Naive B cell (primary cell): Measurements from ENCODE around the gene BIRC7. TPM values are rescaled to one million over a fixed set of nuclear protein-coding genes. Genes with fewer than 3 reads are reported as not detected.

Experiments used
- ATAC-seq, 2 donors: fragments of 150-1000 bp; cut with Tn5 transposase; 2 replicates each; pipeline ENCODE4 v1.10.0; 2021; ENCODE audit warnings: low read depth in 2 of 2, mild to moderate bottlenecking in 2 of 2, moderate library complexity in 2 of 2
- DNase-seq: peaks from one replicate; pipeline ENCODE4 v3.0.0; 2022
- H3K27ac Mint-ChIP-seq, 6 donors: one replicate each; pipeline ENCODE4 v1.8.0; 2020 to 2022; ENCODE audit warnings: mild to moderate bottlenecking in 6 of 6, mixed read lengths in 6 of 6, moderate library complexity in 5 of 6, inconsistent platforms in 2 of 6
- H3K27me3 Mint-ChIP-seq, 3 donors: one replicate each; pipeline ENCODE4 v1.8.0; 2021 to 2022; ENCODE audit warnings: mixed read lengths in 3 of 3, mild to moderate bottlenecking in 1 of 3
- H3K36me3 Mint-ChIP-seq, 2 donors: one replicate each; pipeline ENCODE4 v1.8.0; 2020 to 2022; ENCODE audit warnings: mixed read lengths in 2 of 2, inconsistent platforms in 1 of 2, mild to moderate bottlenecking in 1 of 2
- H3K4me1 Mint-ChIP-seq, 3 donors: one replicate each; pipeline ENCODE4 v1.8.0; 2020 to 2022; ENCODE audit warnings: mixed read lengths in 3 of 3, inconsistent platforms in 1 of 3, mild to moderate bottlenecking in 1 of 3, moderate library complexity in 1 of 3
- H3K4me3 Mint-ChIP-seq, 8 donors: one replicate each; pipeline ENCODE4 v1.8.0; 2020 to 2022; ENCODE audit warnings: mild to moderate bottlenecking in 8 of 8, mixed read lengths in 8 of 8, moderate library complexity in 8 of 8, inconsistent platforms in 2 of 8
- H3K9me3 Mint-ChIP-seq, 7 donors: one replicate each; pipeline ENCODE4 v1.8.0; 2020 to 2022; ENCODE audit warnings: mixed read lengths in 7 of 7, mild to moderate bottlenecking in 5 of 7, inconsistent platforms in 2 of 7, moderate library complexity in 1 of 7
- polyA plus RNA-seq, 6 donors: library from polyadenylated mRNA; unstranded; fragments of 300-500 nt; fragmentation: Illumina TruSeq; gene quantifications; one replicate each; pipeline ENCODE4 v1.2.3, GENCODE V29; 2021; ENCODE audit warnings: low read depth in 6 of 6

The BIRC7 gene
- polyA plus RNA-seq, 6 donors from 2014 or later = not detected

DNA sequence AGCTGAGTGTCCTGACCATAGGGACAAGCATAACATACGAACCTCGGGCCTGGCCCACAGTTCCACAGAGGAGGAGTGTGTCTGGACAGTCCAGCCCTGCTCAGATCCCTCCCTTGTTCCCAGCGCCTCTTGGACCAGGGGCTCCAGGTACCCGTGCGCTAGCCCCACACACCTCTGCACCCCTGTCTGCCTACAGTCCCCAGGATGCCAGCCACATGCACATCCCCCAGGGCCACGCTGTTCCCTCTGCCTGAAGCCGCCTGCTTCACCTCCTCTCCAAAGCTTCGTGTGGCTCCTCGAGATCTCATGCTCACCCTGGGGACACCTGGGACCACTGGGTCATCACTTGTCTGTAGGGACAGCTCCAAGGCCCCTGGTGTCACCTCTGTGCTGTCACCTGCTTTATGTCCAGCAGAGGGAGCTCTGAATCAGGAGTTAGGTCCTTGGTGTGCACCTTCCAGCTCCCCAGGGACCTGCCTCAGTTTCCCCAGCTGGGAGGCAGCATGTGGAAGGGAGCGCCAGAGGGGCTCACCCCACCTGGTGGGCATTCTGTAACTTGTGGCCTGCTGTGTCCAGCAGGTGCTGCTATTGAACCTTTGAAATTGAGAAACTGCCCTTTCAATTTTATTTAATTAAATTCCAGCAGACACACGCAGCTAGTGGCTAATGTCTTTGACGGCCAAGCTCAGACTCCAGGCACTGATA, 12.4 kb upstream of the BIRC7 start:
- Mint-ChIP-seq H3K4me1 (peaks cover 0 to 1% (median 0%) of the 10 kb centered on the region in 3 donors), H3K27ac (no peak overlapping the region), H3K9me3 (no peaks in the 10 kb centered on the region), H3K27me3 (peaks cover 0 to 39% (median 21%) of the 10 kb centered on the region in 3 donors), H3K4me3 (peak overlapping the region in 1 of 8 donors; percentile 60), H3K36me3 (no peaks in the 10 kb centered on the region)
- peak; percentile 20 for DNase-seq
- peak; percentile 51 to 58 for ATAC-seq

DNA sequence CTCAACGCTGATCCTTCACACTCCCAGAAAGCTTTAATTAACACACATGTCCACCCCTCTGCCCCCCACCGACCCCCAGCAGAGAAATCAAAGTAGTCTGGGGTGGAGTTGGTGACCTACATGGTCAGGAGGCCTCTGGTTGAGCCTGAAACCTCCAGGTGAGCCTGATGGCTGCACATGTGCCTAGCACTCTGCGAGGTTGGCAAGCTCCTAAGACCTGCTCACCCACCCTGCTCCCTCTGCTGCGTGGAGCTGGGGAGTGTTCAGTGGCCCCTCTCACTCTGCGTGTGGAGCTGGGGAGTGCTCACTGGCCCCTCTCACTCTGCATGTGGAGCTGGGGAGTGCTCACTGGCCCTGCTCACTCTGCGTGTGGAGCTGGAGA, 11.9 kb upstream of the BIRC7 start:
- Mint-ChIP-seq H3K27ac (no peak overlapping the region), H3K36me3 (no peaks in the 10 kb centered on the region), H3K4me1 (peaks cover 0 to 1% (median 0%) of the 10 kb centered on the region in 3 donors), H3K27me3 (peaks cover 0 to 44% (median 23%) of the 10 kb centered on the region in 3 donors), H3K4me3 (no peak overlapping the region), H3K9me3 (no peaks in the 10 kb centered on the region)
- ATAC-seq (no peak), DNase-seq (no peak)

DNA sequence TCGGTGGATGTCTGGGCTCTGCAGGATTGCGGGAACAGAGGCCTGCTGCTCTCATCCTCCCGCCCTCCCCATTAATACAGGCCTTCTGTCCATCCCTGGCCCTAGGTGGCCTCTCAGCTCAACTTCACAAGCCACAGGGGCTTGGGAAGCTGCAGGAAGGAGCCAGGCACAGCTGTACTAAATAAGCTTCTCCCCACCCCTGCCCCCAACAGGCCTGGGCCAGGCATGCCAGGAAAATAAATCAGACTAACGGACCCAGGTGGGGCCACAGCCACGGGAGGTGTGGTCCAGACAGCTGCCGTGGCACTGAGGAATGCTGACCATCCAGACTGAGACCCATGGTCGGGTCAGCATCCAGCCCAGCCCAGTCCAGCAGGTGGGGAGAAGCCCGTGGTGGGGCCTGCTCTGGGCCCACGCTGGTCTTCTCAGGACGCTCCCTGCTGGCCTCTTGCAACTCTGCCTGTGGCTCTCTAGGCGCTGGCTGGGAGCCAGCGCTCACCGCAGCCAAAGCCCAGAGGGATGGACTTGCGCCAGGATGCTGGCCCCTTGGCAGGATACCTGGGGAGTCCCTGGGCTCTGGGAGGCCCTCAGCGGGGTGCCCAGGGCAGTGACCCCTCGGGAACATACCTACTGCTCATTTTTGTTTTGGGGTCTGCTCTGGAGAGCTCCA, 11.2 kb upstream of the BIRC7 start:
- H3K27ac Mint-ChIP-seq = no peak overlapping the region
- no peak overlapping the region for H3K4me3 Mint-ChIP-seq

DNA sequence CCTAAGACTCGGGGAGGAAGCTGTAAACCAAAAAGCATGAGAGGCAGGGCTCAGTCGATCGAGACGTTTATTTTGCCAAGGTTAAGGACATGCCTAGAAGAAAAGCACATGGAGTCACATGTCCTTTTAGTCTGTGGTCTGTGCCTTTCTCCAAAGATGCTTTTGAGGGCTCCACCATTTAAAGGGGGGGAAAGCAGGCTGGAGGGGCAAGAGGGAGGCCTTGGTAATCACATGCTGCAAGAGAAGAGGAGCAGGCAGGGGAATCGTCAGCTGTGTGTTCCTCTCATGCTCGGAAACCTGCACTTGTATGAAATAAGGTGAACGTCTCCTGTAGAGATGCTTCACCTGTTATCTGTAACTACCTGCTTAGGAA, 10.6 kb upstream of the BIRC7 start:
- DNase-seq = no peak
- Mint-ChIP-seq H3K27ac (peak overlapping the region in 1 of 6 donors; percentile 4), H3K36me3 (no peaks in the 10 kb centered on the region), H3K9me3 (no peaks in the 10 kb centered on the region), H3K4me1 (peaks cover 0 to 1% (median under 1%) of the 10 kb centered on the region in 3 donors), H3K27me3 (peaks cover 11 to 55% (median 31%) of the 10 kb centered on the region in 3 donors), H3K4me3 (no peak overlapping the region)
- no peak for ATAC-seq

More for the DNA sequence above, 11.2 kb upstream of the BIRC7 start:
- ATAC-seq (no peak), DNase-seq (no peak)
- peaks cover 6 to 52% (median 30%) of the 10 kb centered on the region in 3 donors for H3K27me3 Mint-ChIP-seq
- no peaks in the 10 kb centered on the region for H3K9me3 Mint-ChIP-seq
- peaks cover 0 to 1% (median 0%) of the 10 kb centered on the region in 3 donors for H3K4me1 Mint-ChIP-seq
- no peaks in the 10 kb centered on the region for H3K36me3 Mint-ChIP-seq

DNA sequence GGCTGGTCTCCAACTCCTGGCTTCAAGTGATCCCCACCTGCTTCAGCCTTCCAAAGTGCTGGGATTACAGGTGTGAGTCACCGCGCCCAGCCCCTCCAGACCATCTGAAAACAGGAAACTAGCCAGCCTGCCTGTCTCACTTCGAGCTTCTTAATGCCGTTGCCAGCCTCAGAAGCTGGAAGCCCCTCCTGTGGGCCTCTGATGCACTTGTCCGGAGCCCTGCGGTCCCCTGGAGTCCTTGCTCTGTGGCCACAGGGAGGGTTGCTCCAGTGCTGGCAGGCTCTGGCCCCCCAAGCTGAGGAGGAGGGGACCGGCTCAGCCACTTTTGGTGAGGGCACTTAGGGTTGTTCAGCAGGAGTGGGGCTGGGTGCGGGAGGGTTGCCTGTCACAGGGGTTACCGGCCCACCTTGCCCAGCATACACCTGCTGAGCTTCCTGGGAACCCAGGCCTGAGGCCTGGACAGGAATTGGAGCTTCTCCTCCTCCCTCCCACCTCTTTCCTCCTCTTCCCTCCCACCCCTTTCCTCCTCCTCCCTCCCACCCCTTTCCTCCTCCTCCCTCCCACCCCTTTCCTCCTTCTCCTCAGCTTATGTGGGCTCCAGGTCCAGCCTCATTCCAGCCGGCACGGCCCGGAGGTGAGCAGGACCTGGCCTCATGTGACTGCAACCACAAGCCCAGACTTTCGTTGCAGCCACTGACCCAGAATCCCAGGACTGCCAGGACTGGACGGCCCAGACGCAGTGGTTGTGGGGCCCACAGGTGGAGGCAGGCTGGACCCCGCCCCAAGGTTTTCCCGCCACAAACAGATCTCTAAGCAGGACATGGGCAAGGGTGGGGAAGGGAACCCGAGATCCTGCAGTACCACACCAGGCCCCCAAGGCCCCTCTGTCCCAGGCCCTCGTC, 9.4 kb upstream of the BIRC7 start:
- H3K27ac Mint-ChIP-seq = no peak overlapping the region
- no peaks in the 10 kb centered on the region for H3K9me3 Mint-ChIP-seq
- peaks cover 0 to 12% (median 4%) of the 10 kb centered on the region in 3 donors for H3K4me1 Mint-ChIP-seq
- no peak overlapping the region for H3K4me3 Mint-ChIP-seq
- no peak for ATAC-seq
- H3K36me3 Mint-ChIP-seq = no peaks in the 10 kb centered on the region
- peaks cover 20 to 57% (median 31%) of the 10 kb centered on the region in 3 donors for H3K27me3 Mint-ChIP-seq
- no peak for DNase-seq

DNA sequence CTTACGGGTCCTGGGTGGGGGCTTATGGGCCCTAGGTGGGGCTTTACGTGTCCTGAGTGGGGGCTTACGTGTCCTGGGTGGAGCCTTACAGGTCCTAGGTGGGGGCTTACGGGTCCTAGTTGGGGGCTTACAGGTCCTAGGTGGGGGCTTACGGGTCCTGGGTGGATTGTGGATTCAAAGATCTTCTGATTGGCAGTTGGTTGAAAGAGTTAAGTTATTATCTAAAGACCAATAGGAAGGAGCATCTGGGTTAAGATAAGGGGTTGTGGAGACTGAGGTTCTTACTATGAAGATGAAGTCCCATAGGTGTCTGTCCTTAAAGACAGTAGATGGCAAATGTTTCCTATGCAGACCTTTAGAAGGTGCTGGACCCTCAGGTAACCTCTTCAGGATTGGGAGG, 8.4 kb upstream of the BIRC7 start:
- Mint-ChIP-seq H3K4me1 (peaks cover 0 to 12% (median 4%) of the 10 kb centered on the region in 3 donors), H3K4me3 (no peak overlapping the region), H3K27me3 (peaks cover 30 to 63% (median 38%) of the 10 kb centered on the region in 3 donors), H3K36me3 (no peaks in the 10 kb centered on the region), H3K27ac (no peak overlapping the region), H3K9me3 (no peaks in the 10 kb centered on the region)
- ATAC-seq = no peak
- DNase-seq = no peak

DNA sequence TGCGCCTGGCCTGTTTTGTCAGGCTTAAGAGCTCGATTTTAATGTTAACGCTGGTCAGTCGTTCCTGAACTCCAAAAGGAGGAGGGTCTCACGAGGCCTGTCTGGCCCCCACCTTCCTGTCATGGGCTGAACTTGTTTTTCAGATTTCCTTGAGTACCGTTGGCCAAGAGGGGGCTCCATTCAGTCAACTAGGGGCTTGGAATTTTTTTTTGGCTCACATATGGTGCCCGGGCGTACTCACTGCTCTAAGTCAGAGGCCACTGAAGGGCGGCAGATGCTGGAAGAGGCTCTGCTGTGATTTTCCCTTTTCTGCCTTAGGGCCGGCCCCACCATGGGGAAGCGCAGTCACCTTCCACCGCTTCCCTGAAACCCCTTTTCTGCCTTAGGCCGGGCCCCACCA, 6.9 kb upstream of the BIRC7 start:
- no peak overlapping the region for H3K4me3 Mint-ChIP-seq
- ATAC-seq (no peak), DNase-seq (no peak)
- H3K27me3 Mint-ChIP-seq = peaks cover 34 to 72% (median 43%) of the 10 kb centered on the region in 3 donors
- H3K4me1 Mint-ChIP-seq = peaks cover 0 to 12% (median 3%) of the 10 kb centered on the region in 3 donors
- no peaks in the 10 kb centered on the region for H3K36me3 Mint-ChIP-seq
- no peaks in the 10 kb centered on the region for H3K9me3 Mint-ChIP-seq
- H3K27ac Mint-ChIP-seq = no peak overlapping the region

DNA sequence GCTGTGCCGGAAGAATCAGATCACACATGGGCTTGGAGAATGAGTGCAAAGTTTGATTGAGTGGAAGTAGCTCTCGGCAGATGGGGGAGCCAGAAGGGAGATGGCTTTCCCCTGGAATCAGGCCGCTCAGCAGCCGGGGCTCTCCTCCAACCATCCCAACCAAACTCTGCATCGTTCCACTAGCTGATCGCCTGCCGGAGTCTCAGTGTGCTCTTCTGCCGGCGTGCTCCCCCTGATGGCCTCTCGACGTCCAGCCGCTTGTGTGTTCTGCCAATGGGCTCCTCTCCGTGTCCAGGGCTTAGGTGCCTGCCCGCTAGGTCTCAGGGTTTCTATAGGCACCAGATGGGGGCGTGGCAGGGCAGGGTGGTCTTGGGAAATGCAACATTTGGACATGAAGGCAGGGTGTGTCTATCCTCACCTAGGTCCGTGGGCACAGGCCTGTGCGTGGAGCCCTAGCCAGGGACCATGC, 4.9 kb upstream of the BIRC7 start:
- DNase-seq (no peak), ATAC-seq (no peak)
- Mint-ChIP-seq H3K4me1 (peaks cover 3 to 19% (median 4%) of the 10 kb centered on the region in 3 donors), H3K4me3 (no peak overlapping the region), H3K9me3 (peaks cover 0 to 1% (median 0%) of the 10 kb centered on the region in 7 donors), H3K27ac (peak overlapping the region in 1 of 6 donors; percentile 66), H3K36me3 (no peaks in the 10 kb centered on the region), H3K27me3 (peaks cover 34 to 67% (median 50%) of the 10 kb centered on the region in 3 donors)

DNA sequence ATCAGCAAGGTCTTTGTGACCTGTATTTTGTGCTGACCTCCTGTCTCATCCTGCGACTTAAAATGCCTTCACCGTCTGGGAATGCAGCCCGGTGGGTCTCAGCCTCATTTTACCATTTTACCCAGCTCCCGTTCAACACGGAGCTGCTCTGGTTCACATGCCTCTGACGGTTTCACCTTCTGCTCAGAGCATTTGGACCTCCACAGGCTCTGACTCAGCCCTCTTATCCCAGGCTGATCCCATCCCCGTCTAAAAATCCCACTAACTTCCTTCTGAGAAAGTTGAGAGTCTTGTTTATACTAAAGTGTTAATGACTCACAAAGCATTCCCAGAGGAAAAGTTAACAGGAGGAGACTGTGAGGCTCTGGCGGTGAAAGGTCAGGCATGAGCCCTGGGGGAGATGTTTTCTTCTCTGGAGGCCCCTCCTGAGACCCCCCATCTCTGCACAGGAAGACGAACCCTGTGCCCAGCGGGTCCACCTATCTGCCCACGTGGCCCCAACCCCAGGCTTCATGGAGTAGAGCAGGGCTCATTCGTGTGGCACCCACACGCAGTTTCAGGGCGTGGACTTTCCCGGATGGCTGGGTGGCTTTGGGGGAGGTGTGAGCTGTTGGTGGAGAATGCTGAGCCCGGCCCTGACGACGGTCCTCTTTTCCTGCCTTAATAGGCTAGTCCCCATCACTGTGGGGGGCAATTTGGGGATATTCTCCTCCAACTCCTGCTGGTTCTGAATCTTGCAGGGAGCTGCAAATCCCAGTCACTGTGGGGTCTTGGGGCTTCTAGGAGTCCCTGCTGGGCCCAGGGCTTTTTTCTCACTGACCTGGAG, 3.3 kb upstream of the BIRC7 start:
- DNase-seq (no peak), ATAC-seq (no peak)
- Mint-ChIP-seq H3K36me3 (no peaks in the 10 kb centered on the region), H3K27ac (no peak overlapping the region), H3K4me1 (peaks cover 3 to 19% (median 4%) of the 10 kb centered on the region in 3 donors), H3K27me3 (peaks cover 34 to 57% (median 50%) of the 10 kb centered on the region in 3 donors), H3K9me3 (peaks cover 0 to 1% (median 0%) of the 10 kb centered on the region in 7 donors), H3K4me3 (no peak overlapping the region)

DNA sequence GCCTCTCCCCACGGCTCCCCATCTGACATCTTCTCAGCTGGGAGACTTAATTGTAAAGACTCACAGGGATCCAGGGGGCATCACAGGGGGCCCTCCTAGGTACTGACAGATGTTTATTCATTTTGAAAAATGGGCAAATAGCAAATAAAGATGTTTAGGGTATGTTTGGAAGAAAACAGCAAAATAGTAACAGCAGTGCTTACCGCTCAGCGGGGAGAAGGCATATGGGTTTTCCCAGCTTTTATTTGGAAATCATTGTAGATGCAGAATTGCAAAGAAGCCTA, 2.7 kb upstream of the BIRC7 start:
- peaks cover 34 to 57% (median 50%) of the 10 kb centered on the region in 3 donors for H3K27me3 Mint-ChIP-seq
- H3K27ac Mint-ChIP-seq = peak overlapping the region in 1 of 6 donors; percentile 42
- DNase-seq (no peak), ATAC-seq (no peak)
- no peak overlapping the region for H3K4me3 Mint-ChIP-seq
- H3K4me1 Mint-ChIP-seq = peaks cover 3 to 19% (median 4%) of the 10 kb centered on the region in 3 donors
- no peaks in the 10 kb centered on the region for H3K36me3 Mint-ChIP-seq
- H3K9me3 Mint-ChIP-seq = peaks cover 0 to 1% (median 0%) of the 10 kb centered on the region in 7 donors

DNA sequence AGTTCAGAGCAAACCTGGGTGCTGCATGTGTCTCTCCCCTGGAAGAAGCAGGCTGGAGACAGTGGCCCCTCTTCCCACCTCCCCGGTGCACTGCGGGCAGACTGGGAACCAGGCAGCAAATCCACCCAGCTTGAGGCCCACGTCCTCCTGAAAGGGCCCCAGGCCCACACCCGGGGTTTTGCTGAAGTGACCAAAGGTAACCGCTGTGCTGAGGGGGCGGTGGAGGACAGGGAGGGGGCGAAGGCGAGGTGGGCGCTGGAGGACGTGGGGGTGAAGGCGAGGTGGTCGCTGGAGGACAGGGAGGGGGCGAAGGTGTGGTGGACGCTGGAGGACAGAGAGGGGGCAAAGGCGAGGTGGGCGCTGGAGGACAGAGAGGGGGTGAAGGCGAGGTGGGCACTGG, 1.8 kb upstream of the BIRC7 start:
- no peak overlapping the region for H3K4me3 Mint-ChIP-seq
- peaks cover 0 to 1% (median 0%) of the 10 kb centered on the region in 7 donors for H3K9me3 Mint-ChIP-seq
- DNase-seq (no peak), ATAC-seq (no peak)
- peaks cover 3 to 19% (median 4%) of the 10 kb centered on the region in 3 donors for H3K4me1 Mint-ChIP-seq
- peaks cover 34 to 49% (median 48%) of the 10 kb centered on the region in 3 donors for H3K27me3 Mint-ChIP-seq
- H3K27ac Mint-ChIP-seq = no peak overlapping the region
- no peaks in the 10 kb centered on the region for H3K36me3 Mint-ChIP-seq

DNA sequence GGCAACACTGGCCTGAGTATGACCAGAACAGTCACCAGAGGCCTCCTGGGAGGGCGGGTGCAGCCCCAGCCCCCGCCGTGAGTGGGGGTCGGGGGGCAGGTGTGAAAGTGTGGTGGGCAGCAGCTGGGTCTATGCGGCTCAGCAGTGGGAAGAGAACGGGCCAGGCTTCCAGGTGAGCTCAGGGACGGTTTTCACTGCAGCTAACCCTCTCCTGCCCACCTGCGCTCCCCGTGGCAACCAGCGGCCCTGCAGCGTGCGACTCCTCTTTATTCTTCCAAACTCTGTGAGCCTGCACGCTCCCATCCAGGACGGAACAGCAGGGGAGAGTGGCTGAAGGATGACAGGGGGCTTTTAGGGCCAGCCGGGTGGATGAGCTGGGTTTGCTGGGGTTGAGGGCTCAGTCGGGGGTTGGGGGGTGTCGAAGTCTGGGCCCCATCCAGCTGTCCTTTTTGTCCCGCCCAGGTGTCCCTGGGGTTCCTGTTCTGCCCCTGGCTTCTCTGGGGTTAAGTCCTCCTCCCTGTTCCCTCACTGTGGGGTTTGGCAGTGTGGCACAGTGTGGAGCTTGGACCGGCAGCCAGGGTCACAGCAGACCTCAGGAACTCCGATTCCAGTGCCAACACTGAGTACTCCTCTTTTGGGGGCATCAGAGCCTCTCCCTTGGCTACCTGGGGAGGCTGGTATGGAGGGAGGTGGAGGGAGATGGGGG, 859 bp upstream of the BIRC7 start:
- peak overlapping the region in 1 of 8 donors; percentile 47 for H3K4me3 Mint-ChIP-seq
- ATAC-seq (peak; percentile 43 to 58), DNase-seq (no peak)

More for the DNA sequence above, 859 bp upstream of the BIRC7 start:
- Mint-ChIP-seq H3K27ac (peak overlapping the region in 3 of 6 donors; percentile 36 to 68 (median 57)), H3K36me3 (no peaks in the 10 kb centered on the region), H3K9me3 (peaks cover 0 to 1% (median 0%) of the 10 kb centered on the region in 7 donors), H3K4me1 (peaks cover 3 to 19% (median 4%) of the 10 kb centered on the region in 3 donors), H3K27me3 (peaks cover 25 to 45% (median 38%) of the 10 kb centered on the region in 3 donors)
